Fibroblast of peridontal ligament (primary cell): Measurements from ENCODE around the gene FGL2.
A peak's percentile ranks its signal among the peaks of the same experiment; 100 is the strongest.
"Not testable (repeated sequence)": the region's sequence is repeated elsewhere in the genome, so short reads cannot be mapped to it uniquely, and the experiment has no call there.

Experiments used
- DNase-seq: peaks from one replicate; pipeline ENCODE4 v3.0.0-alpha.2; 2010; ENCODE audit errors: extremely low read depth

The FGL2 gene

GRCh38 chr7:77199013-77199966, at the start of gene FGL2:
TSS of gene FGL2 (minus strand) at chr7:77199819. CDS start at chr7:77199793, 26 bp downstream.
- DNase-seq: peak; percentile 63

- DNase-seq: no peak
Observed at GRCh38 chr7:77248154-77248553, 48.5 kb upstream of the FGL2 start.

- peak; percentile 85 for DNase-seq
Observed at GRCh38 chr7:77247206-77247850, 47.7 kb upstream of the FGL2 start.

GRCh38 chr7:77246026-77246640, 46.5 kb upstream of the FGL2 start:
- no peak for DNase-seq

GRCh38 chr7:77245015-77245755, 45.6 kb upstream of the FGL2 start:
- no peak for DNase-seq

GRCh38 chr7:77244222-77244934, 44.8 kb upstream of the FGL2 start:
- no peak for DNase-seq

GRCh38 chr7:77242554-77242953, 42.9 kb upstream of the FGL2 start:
- no peak for DNase-seq

GRCh38 chr7:77242068-77242467, 42.4 kb upstream of the FGL2 start:
- DNase-seq: no peak

GRCh38 chr7:77239471-77239870, 39.9 kb upstream of the FGL2 start:
- no peak for DNase-seq

- DNase-seq: no peak
Observed at GRCh38 chr7:77238703-77239136, 39.1 kb upstream of the FGL2 start.

- peak; percentile 74 for DNase-seq
Observed at GRCh38 chr7:77235276-77235675, 35.7 kb upstream of the FGL2 start.

- no peak for DNase-seq
Observed at GRCh38 chr7:77232467-77232866, 32.8 kb upstream of the FGL2 start.

GRCh38 chr7:77228795-77229194, 29.2 kb upstream of the FGL2 start:
- not testable (repeated sequence) for DNase-seq

- DNase-seq: peak; percentile 56
Observed at GRCh38 chr7:77226357-77226839, 26.8 kb upstream of the FGL2 start.

- no peak for DNase-seq
Observed at GRCh38 chr7:77223261-77223660, 23.6 kb upstream of the FGL2 start.

GRCh38 chr7:77222819-77223218, 23.2 kb upstream of the FGL2 start:
- no peak for DNase-seq

GRCh38 chr7:77222065-77222464, 22.4 kb upstream of the FGL2 start:
- DNase-seq: no peak

GRCh38 chr7:77219701-77220331, 20.2 kb upstream of the FGL2 start:
- not testable (repeated sequence) for DNase-seq

- no peak for DNase-seq
Observed at GRCh38 chr7:77217474-77218185, 18.0 kb upstream of the FGL2 start.
